T follicular helper cell (primary cell): Measurements from ENCODE around the gene ESPL1.

Source experiments
- DNase-seq: peaks from one replicate; pipeline ENCODE4 v3.0.0-alpha.2; 2020; ENCODE audit warnings: low read depth
- total RNA-seq, 2 experiments: gene quantifications; one replicate each; lab custom pipeline; 2026; lab: John Stamatoyannopoulos, UW

ESPL1 gene
- 4.6 to 25.4 reads per million in 2 experiments for total RNA-seq

- DNase-seq = peak; percentile 71
These were observed at the start of gene ESPL1 for GRCh38 chr12:53267999-53268629. TSS of gene ESPL1 (plus strand) at chr12:53268299. CDS start at chr12:53268767, 468 bp downstream.

GRCh38 chr12:53218551-53219291, 49.4 kb upstream of the ESPL1 start:
- DNase-seq = no peak

GRCh38 chr12:53219292-53219955, 48.7 kb upstream of the ESPL1 start:
- no peak for DNase-seq

- DNase-seq = peak; percentile 72
These were observed 48.0 kb upstream of the ESPL1 start for GRCh38 chr12:53219956-53220693.

- DNase-seq = peak; percentile 57
These were observed 47.4 kb upstream of the ESPL1 start for GRCh38 chr12:53220694-53221202.

- DNase-seq = no peak
These were observed 46.7 kb upstream of the ESPL1 start for GRCh38 chr12:53221203-53222080.

GRCh38 chr12:53222170-53222721, 45.9 kb upstream of the ESPL1 start:
- no peak for DNase-seq

GRCh38 chr12:53222806-53223261, 45.3 kb upstream of the ESPL1 start:
- no peak for DNase-seq

- DNase-seq = no peak
These were observed 44.6 kb upstream of the ESPL1 start for GRCh38 chr12:53223389-53224060.

- DNase-seq = no peak
These were observed 43.8 kb upstream of the ESPL1 start for GRCh38 chr12:53224061-53224896.

GRCh38 chr12:53224897-53225634, 43.0 kb upstream of the ESPL1 start:
- DNase-seq = no peak

- no peak for DNase-seq
These were observed 42.3 kb upstream of the ESPL1 start for GRCh38 chr12:53225635-53226424.

GRCh38 chr12:53226815-53227214, 41.3 kb upstream of the ESPL1 start:
- DNase-seq = no peak

GRCh38 chr12:53227341-53227740, 40.8 kb upstream of the ESPL1 start:
- no peak for DNase-seq

GRCh38 chr12:53227836-53228235, 40.3 kb upstream of the ESPL1 start:
- no peak for DNase-seq

GRCh38 chr12:53229454-53229853, 38.6 kb upstream of the ESPL1 start:
- no peak for DNase-seq

GRCh38 chr12:53230108-53230845, 37.8 kb upstream of the ESPL1 start:
- DNase-seq = no peak
